ENCODE results near the gene PBXIP1. TPM values are rescaled to one million over a fixed set of nuclear protein-coding genes. Genes with fewer than 3 reads are reported as not detected.
"Not testable (repeated sequence)": the region's sequence is repeated elsewhere in the genome, so short reads cannot be mapped to it uniquely, and the experiment has no call there.

PBXIP1 gene
- polyA plus RNA-seq, 3 donors: 23.1 to 31.7 (median 24.0) TPM

GRCh38 chr1:154996966-154997701 is 41.2 kb upstream of the PBXIP1 start:
- Mint-ChIP-seq H3K36me3 (peaks cover 2 to 3% of the 10 kb centered on the region in 2 donors), H3K27me3 (ENCODE audit: low read depth in 3 of 3) (peaks cover 2 to 4% (median 2%) of the 10 kb centered on the region in 3 donors), H3K9me3 (no peaks in the 10 kb centered on the region), H3K27ac (peak overlapping the region in 6 of 7 donors; percentile 1 to 73 (median 40)), H3K4me1 (peaks cover 58% of the 10 kb centered on the region), H3K4me3 (peak overlapping the region; percentile 10 to 54)
- no peaks in the 10 kb centered on the region for H3K27me3 ChIP-seq (ENCODE audit: control insufficient read depth in 2 of 2, insufficient read depth in 2 of 2, low read length in 2 of 2)
- H3K27ac ChIP-seq (ENCODE audit: low read depth in 1 of 2, low read length in 2 of 2): no peak overlapping the region
- intact Hi-C loops (cut with micrococcal nuclease): no loop called here
- peak overlapping the region in 1 of 3 experiments; percentile 9 for H3K4me3 ChIP-seq (replicated peaks in 1 of 3; ENCODE audit: low read depth in 2 of 3, low read length in 3 of 3)
- 79% methylated on average over 12 of the region's 15 CpGs for WGBS (ENCODE audit: insufficient coverage)
- H3K36me3 ChIP-seq (replicated peaks in 1 of 2; ENCODE audit: control insufficient read depth in 1 of 2, insufficient read depth in 2 of 2, low read length in 2 of 2): no peaks in the 10 kb centered on the region
- H4K20me1 ChIP-seq (ENCODE audit: insufficient read depth, low read length): peaks cover 12% of the 10 kb centered on the region
- H3K9ac ChIP-seq (ENCODE audit: insufficient read depth, low read length, poor library complexity, severe bottlenecking): no peak overlapping the region
- H3K79me2 ChIP-seq (ENCODE audit: insufficient read depth, low read length): peaks cover 26% of the 10 kb centered on the region
- peak in 1 of 3 donors; percentile 47 for DNase-seq
- TF ChIP-seq, protein P1, sequence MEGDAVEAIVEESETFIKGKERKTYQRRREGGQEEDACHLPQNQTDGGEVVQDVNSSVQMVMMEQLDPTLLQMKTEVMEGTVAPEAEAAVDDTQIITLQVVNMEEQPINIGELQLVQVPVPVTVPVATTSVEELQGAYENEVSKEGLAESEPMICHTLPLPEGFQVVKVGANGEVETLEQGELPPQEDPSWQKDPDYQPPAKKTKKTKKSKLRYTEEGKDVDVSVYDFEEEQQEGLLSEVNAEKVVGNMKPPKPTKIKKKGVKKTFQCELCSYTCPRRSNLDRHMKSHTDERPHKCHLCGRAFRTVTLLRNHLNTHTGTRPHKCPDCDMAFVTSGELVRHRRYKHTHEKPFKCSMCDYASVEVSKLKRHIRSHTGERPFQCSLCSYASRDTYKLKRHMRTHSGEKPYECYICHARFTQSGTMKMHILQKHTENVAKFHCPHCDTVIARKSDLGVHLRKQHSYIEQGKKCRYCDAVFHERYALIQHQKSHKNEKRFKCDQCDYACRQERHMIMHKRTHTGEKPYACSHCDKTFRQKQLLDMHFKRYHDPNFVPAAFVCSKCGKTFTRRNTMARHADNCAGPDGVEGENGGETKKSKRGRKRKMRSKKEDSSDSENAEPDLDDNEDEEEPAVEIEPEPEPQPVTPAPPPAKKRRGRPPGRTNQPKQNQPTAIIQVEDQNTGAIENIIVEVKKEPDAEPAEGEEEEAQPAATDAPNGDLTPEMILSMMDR (IDR thresholded peaks at IDR 0.05): no peak
- H3K9me3 ChIP-seq (replicated peaks in 1 of 2; ENCODE audit: control insufficient read depth in 1 of 2, insufficient read depth in 1 of 2, low read length in 2 of 2): no peaks in the 10 kb centered on the region
- peak overlapping the region; percentile 18 for H3K4me2 ChIP-seq (replicated peaks; ENCODE audit: extremely low read depth, low read length, poor library complexity, severe bottlenecking)
- H2AFZ ChIP-seq (ENCODE audit: insufficient read depth, low read depth, low read length, poor library complexity, severe bottlenecking): no peak overlapping the region
- peaks cover 55 to 65% of the 10 kb centered on the region in 2 donors for H3K4me1 ChIP-seq (ENCODE audit: control insufficient read depth in 1 of 2, insufficient read depth in 2 of 2, low read length in 2 of 2)

- H3K4me3 Mint-ChIP-seq; H3K4me3 ChIP-seq (replicated peaks in 1 of 3; ENCODE audit: low read depth in 2 of 3, low read length in 3 of 3); H3K9me3 Mint-ChIP-seq; intact Hi-C loops (cut with micrococcal nuclease); H3K36me3 ChIP-seq (replicated peaks in 1 of 2; ENCODE audit: control insufficient read depth in 1 of 2, insufficient read depth in 2 of 2, low read length in 2 of 2); H3K9ac ChIP-seq (ENCODE audit: insufficient read depth, low read length, poor library complexity, severe bottlenecking); H3K27me3 Mint-ChIP-seq (ENCODE audit: low read depth in 3 of 3); H3K27me3 ChIP-seq (ENCODE audit: control insufficient read depth in 2 of 2, insufficient read depth in 2 of 2, low read length in 2 of 2); H3K4me2 ChIP-seq (replicated peaks; ENCODE audit: extremely low read depth, low read length, poor library complexity, severe bottlenecking); H2AFZ ChIP-seq (ENCODE audit: insufficient read depth, low read depth, low read length, poor library complexity, severe bottlenecking); H3K27ac ChIP-seq (ENCODE audit: low read depth in 1 of 2, low read length in 2 of 2); H3K9me3 ChIP-seq (replicated peaks in 1 of 2; ENCODE audit: control insufficient read depth in 1 of 2, insufficient read depth in 1 of 2, low read length in 2 of 2); H3K27ac Mint-ChIP-seq: not testable (repeated sequence)
- WGBS (ENCODE audit: insufficient coverage): no CpG with 5 or more reads among the region's 13 CpGs
- Histone ChIP-seq H3K79me2 (ENCODE audit: insufficient read depth, low read length) (peaks cover 10% of the 10 kb centered on the region), H3K4me1 (ENCODE audit: control insufficient read depth in 1 of 2, insufficient read depth in 2 of 2, low read length in 2 of 2) (peaks cover 50 to 55% of the 10 kb centered on the region in 2 donors), H4K20me1 (ENCODE audit: insufficient read depth, low read length) (peaks cover 12% of the 10 kb centered on the region)
- peaks cover 6 to 11% of the 10 kb centered on the region in 2 donors for H3K36me3 Mint-ChIP-seq
- DNase-seq: peak in 2 of 3 donors; percentile 53 to 56
- H3K4me1 Mint-ChIP-seq: peaks cover 58% of the 10 kb centered on the region
These were observed 39.5 kb upstream of the PBXIP1 start for GRCh38 chr1:154995301-154995983.
